HG02759 (cell line): Measurements from ENCODE around the gene SLC25A36.
"Not testable (repeated sequence)": the region's sequence is repeated elsewhere in the genome, so short reads cannot be mapped to it uniquely, and the experiment has no call there.

Source experiments
- ATAC-seq: cut with Tn5 transposase; IDR thresholded peaks from one replicate; pipeline ENCODE4 v1.9.1; 2021; ENCODE audit warnings: mild to moderate bottlenecking, moderate library complexity; ENCODE audit not compliant: unreplicated experiment

SLC25A36 gene

GRCh38 chr3:140994316-140994715, 52.7 kb downstream of the SLC25A36 start:
- no peak for ATAC-seq

GRCh38 chr3:140994861-140995260, 53.2 kb downstream of the SLC25A36 start:
- ATAC-seq: not testable (repeated sequence)

GRCh38 chr3:140995881-140996280, 54.2 kb downstream of the SLC25A36 start:
- ATAC-seq: no peak

GRCh38 chr3:141000027-141000663, 58.5 kb downstream of the SLC25A36 start:
- peak; percentile 73 for ATAC-seq

- ATAC-seq: no peak
These were observed 59.0 kb downstream of the SLC25A36 start for GRCh38 chr3:141000686-141001085.

GRCh38 chr3:141006344-141006743, 64.7 kb downstream of the SLC25A36 start:
- no peak for ATAC-seq

GRCh38 chr3:141009496-141009895, 67.9 kb downstream of the SLC25A36 start:
- ATAC-seq: no peak

- no peak for ATAC-seq
These were observed 69.8 kb downstream of the SLC25A36 start for GRCh38 chr3:141011232-141011996.

- ATAC-seq: no peak
These were observed 70.3 kb downstream of the SLC25A36 start for GRCh38 chr3:141011997-141012262.

- no peak for ATAC-seq
These were observed 70.9 kb downstream of the SLC25A36 start for GRCh38 chr3:141012571-141012970.

GRCh38 chr3:141015481-141015880, 73.8 kb downstream of the SLC25A36 start:
- no peak for ATAC-seq

GRCh38 chr3:141017366-141018322, 76.0 kb downstream of the SLC25A36 start:
- ATAC-seq: not testable (repeated sequence)

GRCh38 chr3:141019244-141019643, 77.6 kb downstream of the SLC25A36 start:
- no peak for ATAC-seq

- ATAC-seq: no peak
These were observed 78.7 kb downstream of the SLC25A36 start for GRCh38 chr3:141020143-141020830.

- ATAC-seq: no peak
These were observed 79.6 kb downstream of the SLC25A36 start for GRCh38 chr3:141021261-141021660.
